H1 (cell line): ENCODE measurements around the gene NFKB1. TPM values are rescaled to one million over a fixed set of nuclear protein-coding genes. Genes with fewer than 3 reads are reported as not detected.

ENCODE experiments used
- CTCF ChIA-PET: fragments of 300-600 bp; sonication (Branson Sonifier 250); formaldehyde crosslinking; loops from one replicate; lab custom pipeline; 2021; ENCODE audit not compliant: partially characterized antibody; lab: Charles Lee
- POLR2A ChIA-PET: fragments of 300-600 bp; sonication (Branson Sonifier 250); formaldehyde crosslinking; loops from one replicate; lab custom pipeline; 2021; ENCODE audit warnings: inconsistent platforms; ENCODE audit not compliant: partially characterized antibody; lab: Charles Lee
- DNase-seq, 2 experiments: peaks; one replicate each; pipeline versions ENCODE4 v3.0.0 to v3.0.0-alpha.2; 2010 to 2022; ENCODE audit warnings: low spot score in 2 of 2, low read depth in 1 of 2, mixed read lengths in 1 of 2
- FAIRE-seq: peaks from 2 replicates; lab custom pipeline; 2011; peaks lifted over from hg19 to GRCh38; lab: Jason Lieb, UNC
- H2AFZ ChIP-seq: 2 replicates; pipeline ENCODE4 v1.8.1; 2012; ENCODE audit warnings: low read length, inconsistent platforms
- H2AK5ac ChIP-seq: 2 replicates; pipeline ENCODE4 v1.6.1; 2013; ENCODE audit warnings: low read depth, low read length
- H2BK120ac ChIP-seq: replicated peaks from 2 replicates; pipeline ENCODE3; 2013; ENCODE audit warnings: low read depth, low read length, inconsistent platforms
- H2BK12ac ChIP-seq: 2 replicates; pipeline ENCODE4 v1.6.1; 2013; ENCODE audit warnings: low read depth, low read length
- H2BK15ac ChIP-seq: 2 replicates; pipeline ENCODE4 v1.6.1; 2013; ENCODE audit warnings: low read length
- H2BK20ac ChIP-seq: 2 replicates; pipeline ENCODE4 v1.6.1; 2013; ENCODE audit warnings: low read length
- H2BK5ac ChIP-seq: 2 replicates; pipeline ENCODE4 v1.6.1; 2013; ENCODE audit warnings: low read depth, low read length
- H3K14ac ChIP-seq: 2 replicates; pipeline ENCODE4 v1.6.1; 2013; ENCODE audit warnings: inconsistent platforms; ENCODE audit not compliant: insufficient read length
- H3K18ac ChIP-seq: 2 replicates; pipeline ENCODE4 v1.6.1; 2013; ENCODE audit warnings: low read length; ENCODE audit errors: extremely low read depth
- H3K23ac ChIP-seq: 2 replicates; pipeline ENCODE4 v1.6.1; 2013; ENCODE audit warnings: inconsistent platforms; ENCODE audit not compliant: insufficient read length
- H3K23me2 ChIP-seq: 2 replicates; pipeline ENCODE4 v1.6.1; 2013; ENCODE audit warnings: low read depth, low read length
- H3K27ac ChIP-seq: 2 replicates; pipeline ENCODE4 v1.6.1; 2011; ENCODE audit warnings: low read depth, low read length, inconsistent platforms
- H3K27me3 ChIP-seq, 4 experiments: replicated peaks in 1 of 4; 1 replicate in 1 of 4; 2 replicates in 3 of 4; pipeline versions ENCODE4 v1.6.1 to v1.8.1; 2011 to 2013; ENCODE audit warnings: low read length in 3 of 4, mild to moderate bottlenecking in 3 of 4, inconsistent platforms in 2 of 4, mixed read lengths in 2 of 4, moderate library complexity in 1 of 4; ENCODE audit not compliant: control insufficient read depth in 3 of 4, insufficient read depth in 3 of 4; ENCODE audit errors: extremely low read depth in 1 of 4
- H3K36me3 ChIP-seq, 4 experiments: 2 replicates each; pipeline versions ENCODE4 v1.6.1 to v1.8.1; 2011 to 2013; ENCODE audit warnings: mild to moderate bottlenecking in 4 of 4, low read length in 3 of 4, moderate library complexity in 2 of 4, control low read depth in 1 of 4, inconsistent platforms in 1 of 4; ENCODE audit not compliant: insufficient read depth in 4 of 4, control insufficient read depth in 2 of 4
- H3K4ac ChIP-seq: replicated peaks from 2 replicates; pipeline ENCODE3; 2013; ENCODE audit warnings: low read length, low read depth, mixed read lengths, inconsistent platforms; ENCODE audit not compliant: insufficient read length
- H3K4me1 ChIP-seq, 4 experiments: replicated peaks in 1 of 4; 1 replicate in 1 of 4; 2 replicates in 3 of 4; pipeline versions ENCODE4 v1.6.1 to v1.8.1; 2011 to 2013; ENCODE audit warnings: low read length in 3 of 4, inconsistent platforms in 2 of 4, mixed read lengths in 1 of 4; ENCODE audit not compliant: insufficient read depth in 4 of 4, control insufficient read depth in 3 of 4
- H3K4me2 ChIP-seq, 2 experiments: 2 replicates each; pipeline versions ENCODE4 v1.6.1 to v1.8.1; 2011 to 2013; ENCODE audit warnings: low read depth in 2 of 2, low read length in 2 of 2, control low read depth in 1 of 2, inconsistent platforms in 1 of 2, mild to moderate bottlenecking in 1 of 2; ENCODE audit not compliant: insufficient read depth in 1 of 2
- H3K4me3 ChIP-seq, 4 experiments: fragments of 200-600, 300-600 bp in 1 of 4; sonication (generic), shearing (Covaris generic), sonication (Bioruptor Twin) in 1 of 4; 2 replicates each; pipeline versions ENCODE4 v1.5.1 to v1.8.1; 2011 to 2016; ENCODE audit warnings: low read length in 4 of 4, low read depth in 3 of 4, control low read depth in 2 of 4, inconsistent platforms in 2 of 4, mild to moderate bottlenecking in 2 of 4, mixed read lengths in 1 of 4, moderate library complexity in 1 of 4; ENCODE audit not compliant: insufficient read depth in 2 of 4; ENCODE audit errors: extremely low read depth in 1 of 4
- H3K56ac ChIP-seq: replicated peaks from 2 replicates; pipeline ENCODE3; 2013; ENCODE audit warnings: low read depth, mild to moderate bottlenecking, mixed read lengths, low read length, inconsistent platforms; ENCODE audit not compliant: insufficient read length
- H3K79me1 ChIP-seq: 2 replicates; pipeline ENCODE4 v1.6.1; 2013; ENCODE audit warnings: low read depth, low read length, control low read depth
- H3K79me2 ChIP-seq, 2 experiments: 2 replicates each; pipeline versions ENCODE4 v1.6.1 to v1.8.1; 2012 to 2013; ENCODE audit warnings: low read length in 2 of 2, mild to moderate bottlenecking in 2 of 2, inconsistent platforms in 1 of 2; ENCODE audit not compliant: insufficient read depth in 2 of 2, control insufficient read depth in 1 of 2
- H3K9ac ChIP-seq, 4 experiments: replicated peaks in 1 of 4; 1 replicate in 1 of 4; 2 replicates in 3 of 4; pipeline versions ENCODE4 v1.6.1 to v1.8.1; 2011 to 2013; ENCODE audit warnings: low read depth in 3 of 4, low read length in 3 of 4, control low read depth in 2 of 4, mild to moderate bottlenecking in 2 of 4, moderate library complexity in 2 of 4, inconsistent platforms in 1 of 4; ENCODE audit errors: extremely low read depth in 1 of 4
- H3K9me3 ChIP-seq, 2 experiments: 2 replicates each; pipeline versions ENCODE4 v1.6.1 to v1.8.1; 2012 to 2013; ENCODE audit warnings: mild to moderate bottlenecking in 2 of 2, moderate library complexity in 2 of 2, control low read depth in 1 of 2, inconsistent platforms in 1 of 2, low read depth in 1 of 2, low read length in 1 of 2, mixed read lengths in 1 of 2; ENCODE audit not compliant: insufficient read depth in 2 of 2
- H4K20me1 ChIP-seq, 2 experiments: replicated peaks in 1 of 2; 2 replicates each; pipeline versions ENCODE3 to v1.8.1; 2011 to 2013; ENCODE audit warnings: inconsistent platforms in 2 of 2, low read length in 2 of 2, mild to moderate bottlenecking in 1 of 2; ENCODE audit not compliant: insufficient read depth in 2 of 2, control insufficient read depth in 1 of 2
- H4K5ac ChIP-seq: 2 replicates; pipeline ENCODE4 v1.6.1; 2013; ENCODE audit warnings: low read length, low read depth, mixed read lengths, inconsistent platforms; ENCODE audit not compliant: insufficient read length
- H4K8ac ChIP-seq: 2 replicates; pipeline ENCODE4 v1.8.0; 2013; ENCODE audit warnings: mild to moderate bottlenecking, moderate library complexity, low read length, inconsistent platforms; ENCODE audit not compliant: insufficient read depth; ENCODE audit errors: extremely low read depth
- H4K91ac ChIP-seq: replicated peaks from 2 replicates; pipeline ENCODE3; 2013; ENCODE audit warnings: low read length, mixed read lengths, inconsistent platforms; ENCODE audit not compliant: insufficient read length
- CREB1 ChIP-seq: IDR thresholded peaks from 2 replicates; pipeline ENCODE4 v1.6.1; 2012; ENCODE audit warnings: inconsistent platforms
- CTBP2 ChIP-seq: IDR thresholded peaks from 2 replicates; pipeline ENCODE4 v1.7.0; 2011; ENCODE audit warnings: borderline replicate concordance, mild to moderate bottlenecking, moderate library complexity, mixed read lengths, low read length; ENCODE audit not compliant: insufficient read depth, insufficient read length
- CTCF ChIP-seq, 3 experiments: IDR thresholded peaks; 1 replicate in 2 of 3; 2 replicates in 1 of 3; pipeline versions ENCODE4 v1.5.1 to v1.6.1; 2011; ENCODE audit warnings: low read length in 3 of 3, mild to moderate bottlenecking in 3 of 3, inconsistent platforms in 2 of 3, low read depth in 1 of 3, moderate library complexity in 1 of 3; ENCODE audit not compliant: insufficient read depth in 1 of 3; ENCODE audit errors: control extremely low read depth in 1 of 3
- EGR1 ChIP-seq: IDR thresholded peaks from 2 replicates; pipeline ENCODE4 v1.6.1; 2011; ENCODE audit warnings: low read depth, low read length, borderline replicate concordance
- GTF2F1 ChIP-seq: IDR thresholded peaks from 2 replicates; pipeline ENCODE4 v1.6.1; 2012; ENCODE audit warnings: low read depth, low read length, improper control_type of control experiment, borderline replicate concordance
- KDM5A ChIP-seq: fragments of 200-600 bp; IDR thresholded peaks from 2 replicates; pipeline ENCODE4 v1.7.1; 2012; ENCODE audit warnings: mild to moderate bottlenecking, low read length, inconsistent platforms, mixed read lengths
- NRF1 ChIP-seq: IDR thresholded peaks from 2 replicates; pipeline ENCODE4 v1.6.1; 2011; ENCODE audit warnings: mild to moderate bottlenecking, low read depth, low read length, improper control_type of control experiment
- PHF8 ChIP-seq: fragments of 200-600 bp; sonication (generic); conservative IDR thresholded peaks from 2 replicates; pipeline ENCODE4 v1.7.1; 2012; ENCODE audit warnings: low read depth, mild to moderate bottlenecking, inconsistent platforms, low read length, moderate library complexity
- SIRT6 ChIP-seq: IDR thresholded peaks from one replicate; pipeline ENCODE4 v1.7.1; 2012; ENCODE audit warnings: low read length, inconsistent platforms
- SIX5 ChIP-seq: IDR thresholded peaks from 2 replicates; pipeline ENCODE4 v1.6.1; 2011; ENCODE audit warnings: mild to moderate bottlenecking, low read depth, low read length
- SRF ChIP-seq: IDR thresholded peaks from 2 replicates; pipeline ENCODE4 v1.6.1; 2011; ENCODE audit warnings: mild to moderate bottlenecking, low read depth, low read length, moderate library complexity
- ZNF274 ChIP-seq: IDR thresholded peaks from 2 replicates; pipeline ENCODE4 v1.7.0; 2012; ENCODE audit warnings: low read length, borderline replicate concordance; ENCODE audit errors: extremely low read depth
- WGBS, 2 experiments: shearing (Covaris generic) in 1 of 2; methylation state at CpG; one replicate each; pipeline versions ENCODE4 v1.1.6 to v1.1.7; 2013 to 2015; ENCODE audit warnings: low lambda C conversion rate in 2 of 2, mixed read lengths in 2 of 2, inconsistent platforms in 1 of 2, low coverage in 1 of 2, missing lambda C conversion rate in 1 of 2; ENCODE audit not compliant: insufficient replicate concordance in 2 of 2, insufficient coverage in 1 of 2, insufficient read length in 1 of 2; ENCODE audit errors: extremely low coverage in 1 of 2, missing lambda C conversion rate in 1 of 2; 5-methylcytosine and 5-hydroxymethylcytosine counted together
- polyA plus RNA-seq, 7 experiments: library from polyadenylated mRNA; depleted of rRNA in 3 of 7; stranded (reverse) in 5 of 7; unstranded in 2 of 7; fragments of >200 nt in 5 of 7; fragments of 200-250 nt in 2 of 7; gene quantifications; 1 replicate in 5 of 7; 2 replicates in 1 of 7; 4 replicates in 1 of 7; pipeline versions ENCODE4 v1.2.1 to v1.2.3, GENCODE V29; 2011 to 2013; ENCODE audit warnings: missing spikeins in 2 of 7, mixed read lengths in 2 of 7
- total RNA-seq: library from RNA; stranded (reverse); fragmentation: NEBNext Ultra II Directional; extraction: Animal tissue kit (Norgen Biotek cat#: 25700); gene quantifications from 2 replicates; pipeline ENCODE4 v1.2.1, GENCODE V29; 2021

Gene NFKB1
- total and polyA plus RNA-seq, 2 of the 8 experiments (the other 6 are each of a cell fraction or from before 2014, with no cell fraction given): 2.9 to 6.8 TPM

- ChIA-PET POLR2A (interaction anchor here (1.8 kb wide), 1 partner anchor 8 kb away, joined by 3 read pairs; no protein-coding TSS in a partner anchor), CTCF (interaction anchor here (1.3 kb wide), 1 partner anchor 11 kb away, joined by 4 read pairs; no protein-coding TSS in a partner anchor)
- Histone ChIP-seq H3K23me2 (no peaks in the 10 kb centered on the region), H3K9ac (no peak overlapping the region), H3K79me2 (no peaks in the 10 kb centered on the region), H3K23ac (no peak overlapping the region), H2BK120ac (no peak overlapping the region), H2AFZ (no peak overlapping the region), H4K8ac (no peak overlapping the region), H4K20me1 (no peaks in the 10 kb centered on the region), H3K14ac (no peak overlapping the region), H3K18ac (no peak overlapping the region), H2BK15ac (no peak overlapping the region), H2BK12ac (no peak overlapping the region), H4K91ac (no peak overlapping the region), H3K9me3 (no peaks in the 10 kb centered on the region), H4K5ac (no peak overlapping the region), H2BK20ac (no peak overlapping the region), H3K36me3 (no peaks in the 10 kb centered on the region), H3K4me2 (no peak overlapping the region), H3K79me1 (no peaks in the 10 kb centered on the region), H3K56ac (no peak overlapping the region), H3K4me1 (no peaks in the 10 kb centered on the region), H3K27me3 (no peaks in the 10 kb centered on the region), H3K27ac (no peak overlapping the region), H2BK5ac (no peak overlapping the region), H3K4ac (no peak overlapping the region), H3K4me3 (no peak overlapping the region), H2AK5ac (no peak overlapping the region)
- DNase-seq (no peak), FAIRE-seq (no peak)
- 83% methylated on average over 4 of the region's 4 CpGs; no CpG with 5 or more reads in 1 of the 2 experiments for WGBS, 2 experiments
- TF ChIP-seq NRF1 (no peak), PHF8 (no peak), SRF (no peak), GTF2F1 (no peak), SIX5 (no peak), SIRT6 (no peak), CTCF (IDR thresholded peaks at IDR 0.05; ENCODE audit: control extremely low read depth in 1 of 3, insufficient read depth in 1 of 3, low read depth in 1 of 3, low read length in 3 of 3) (no peak), CREB1 (no peak), EGR1 (no peak), ZNF274 (no peak), KDM5A (no peak), CTBP2 (no peak)
Measured at GRCh38 chr4:102551958-102552565, 50.9 kb downstream of the NFKB1 start.
